ENCODE measurements around the gene MCUR1. TPM values are rescaled to one million over a fixed set of nuclear protein-coding genes. Genes with fewer than 3 reads are reported as not detected.
"Not testable (repeated sequence)": the region's sequence is repeated elsewhere in the genome, so short reads cannot be mapped to it uniquely, and the experiment has no call there.

MCUR1 gene
- total RNA-seq, result 6.3 and 7.4 TPM in 2 replicates
- polyA plus RNA-seq, result 11.3 and 12.4 TPM in 2 replicates
- polyA plus RNA-seq (2012), result 12.0 and 13.1 TPM in 2 replicates
- 1.8 and 2.7 TPM in 2 replicates for polyA minus RNA-seq (ENCODE audit: low replicate concordance)

- H2AFZ ChIP-seq (ENCODE audit: low read length), result peak within 1 kb of the TSS; percentile 74
Observed at GRCh38 chr6:13814176-13814937, at the start of gene MCUR1. Gene MCUR1, minus strand, starts transcription at chr6:13814557. Its CDS starts 128 bp downstream, at chr6:13814429.

GRCh38 chr6:13863699-13864155 lies 49.4 kb upstream of the MCUR1 start:
- H3K4me2 ChIP-seq (ENCODE audit: extremely low read depth, insufficient read depth, low read length), result no peak overlapping the region
- no peaks in the 10 kb centered on the region for H3K36me3 ChIP-seq (ENCODE audit: control insufficient read depth, insufficient read depth, low read length)
- H3K4me3 ChIP-seq (replicated peaks in 1 of 4; ENCODE audit: control extremely low read depth in 1 of 4, insufficient read depth in 1 of 4, low read depth in 3 of 4, low read length in 4 of 4), result no peak overlapping the region
- H3K27ac ChIP-seq (ENCODE audit: insufficient read depth, low read length), result no peak overlapping the region
- no peak overlapping the region for H2AFZ ChIP-seq (ENCODE audit: low read length)
- H3K27me3 ChIP-seq (ENCODE audit: control insufficient read depth, insufficient read depth, low read length), result no peaks in the 10 kb centered on the region
- no peaks in the 10 kb centered on the region for H3K9me3 ChIP-seq (ENCODE audit: control insufficient read depth, insufficient read depth, low read depth, low read length)
- no peaks in the 10 kb centered on the region for H3K4me1 ChIP-seq (ENCODE audit: control insufficient read depth, extremely low read depth, insufficient read depth, low read length)
- no peak for TF ChIP-seq EZH2 (IDR thresholded peaks at IDR 0.05; ENCODE audit: low read length, missing control alignments)
- TF ChIP-seq CTCF (conservative IDR thresholded peaks at IDR 0.05 in 1 of 2, IDR thresholded peaks at IDR 0.05 in 1 of 2; ENCODE audit: low read depth in 1 of 2, low read length in 2 of 2), result no peak
- no peak for DNase-seq (ENCODE audit: low read depth in 2 of 2)
- H4K20me1 ChIP-seq (ENCODE audit: control insufficient read depth, extremely low read depth, insufficient read depth, low read length), result no peaks in the 10 kb centered on the region
- no peak overlapping the region for H3K9ac ChIP-seq (ENCODE audit: insufficient read depth, low read length)
- no peaks in the 10 kb centered on the region for H3K79me2 ChIP-seq (ENCODE audit: control insufficient read depth, insufficient read depth, low read length)

More at GRCh38 chr6:13814176-13814937, at the start of gene MCUR1:
- peak; percentile 75 to 86 for DNase-seq (ENCODE audit: low read depth in 2 of 2)
- Histone ChIP-seq H3K4me3 (replicated peaks in 1 of 4; ENCODE audit: control extremely low read depth in 1 of 4, insufficient read depth in 1 of 4, low read depth in 3 of 4, low read length in 4 of 4) (peak within 1 kb of the TSS; percentile 48 to 85 (median 64)), H3K27me3 (ENCODE audit: control insufficient read depth, insufficient read depth, low read length) (no peaks in the 10 kb centered on the region), H3K9me3 (ENCODE audit: control insufficient read depth, insufficient read depth, low read depth, low read length) (no peaks in the 10 kb centered on the region), H3K27ac (ENCODE audit: insufficient read depth, low read length) (peak within 1 kb of the TSS; percentile 85), H4K20me1 (ENCODE audit: control insufficient read depth, extremely low read depth, insufficient read depth, low read length) (no peaks in the 10 kb centered on the region), H3K9ac (ENCODE audit: insufficient read depth, low read length) (peak within 1 kb of the TSS; percentile 89), H3K4me2 (ENCODE audit: extremely low read depth, insufficient read depth, low read length) (peak within 1 kb of the TSS; percentile 86), H3K4me1 (ENCODE audit: control insufficient read depth, extremely low read depth, insufficient read depth, low read length) (no peaks in the 10 kb centered on the region), H3K79me2 (ENCODE audit: control insufficient read depth, insufficient read depth, low read length) (peaks cover 22% of the 10 kb centered on the region), H3K36me3 (ENCODE audit: control insufficient read depth, insufficient read depth, low read length) (no peaks in the 10 kb centered on the region)
- TF ChIP-seq CTCF (conservative IDR thresholded peaks at IDR 0.05 in 1 of 2, IDR thresholded peaks at IDR 0.05 in 1 of 2; ENCODE audit: low read depth in 1 of 2, low read length in 2 of 2), result peak in 1 of 2 donors; percentile 23
- TF ChIP-seq EZH2 (IDR thresholded peaks at IDR 0.05; ENCODE audit: low read length, missing control alignments), result no peak

GRCh38 chr6:13860556-13861185 lies 46.3 kb upstream of the MCUR1 start:
- H3K9me3 ChIP-seq (ENCODE audit: control insufficient read depth, insufficient read depth, low read depth, low read length); H3K4me3 ChIP-seq (replicated peaks in 1 of 4; ENCODE audit: control extremely low read depth in 1 of 4, insufficient read depth in 1 of 4, low read depth in 3 of 4, low read length in 4 of 4); H3K27ac ChIP-seq (ENCODE audit: insufficient read depth, low read length); H3K9ac ChIP-seq (ENCODE audit: insufficient read depth, low read length); H3K4me1 ChIP-seq (ENCODE audit: control insufficient read depth, extremely low read depth, insufficient read depth, low read length); H3K36me3 ChIP-seq (ENCODE audit: control insufficient read depth, insufficient read depth, low read length); H3K79me2 ChIP-seq (ENCODE audit: control insufficient read depth, insufficient read depth, low read length); H2AFZ ChIP-seq (ENCODE audit: low read length); H3K27me3 ChIP-seq (ENCODE audit: control insufficient read depth, insufficient read depth, low read length); H4K20me1 ChIP-seq (ENCODE audit: control insufficient read depth, extremely low read depth, insufficient read depth, low read length); H3K4me2 ChIP-seq (ENCODE audit: extremely low read depth, insufficient read depth, low read length); DNase-seq (ENCODE audit: low read depth in 2 of 2): not testable (repeated sequence)

Data from fibroblast of lung (primary cell).